NCI-H1417 (cell line): Measurements from ENCODE around the gene DTYMK.

Experiments
- DNase-seq, 3 experiments: peaks; one replicate each; lab custom pipeline; 2025; lab: John Stamatoyannopoulos, UW

Gene DTYMK

GRCh38 chr2:241706537-241706936 lies 19.9 kb upstream of the DTYMK start:
- DNase-seq, result no peak

GRCh38 chr2:241703032-241703604 lies 16.5 kb upstream of the DTYMK start:
- DNase-seq, result no peak

GRCh38 chr2:241702155-241703031 lies 15.8 kb upstream of the DTYMK start:
- DNase-seq, result peak; percentile 34 to 94 (median 93)

- peak; percentile 88 to 96 (median 90) for DNase-seq
Measured at GRCh38 chr2:241701399-241702154, 15.0 kb upstream of the DTYMK start, which contains the start of gene ING5. Gene ING5, plus strand, starts transcription at chr2:241702039. Its CDS starts 27 bp downstream, at chr2:241702066.

- DNase-seq, result no peak
Measured at GRCh38 chr2:241701149-241701398, 14.5 kb upstream of the DTYMK start.

- DNase-seq, result no peak
Measured at GRCh38 chr2:241695651-241696050, 9.0 kb upstream of the DTYMK start.

GRCh38 chr2:241692448-241692847 lies 5.8 kb upstream of the DTYMK start:
- no peak for DNase-seq

- no peak for DNase-seq
Measured at GRCh38 chr2:241690202-241690717, 3.6 kb upstream of the DTYMK start.

GRCh38 chr2:241689306-241689705 lies 2.7 kb upstream of the DTYMK start:
- DNase-seq, result no peak

GRCh38 chr2:241686324-241686649 lies 328 bp downstream of the DTYMK start:
- no peak for DNase-seq

GRCh38 chr2:241680827-241681599 lies 5.6 kb downstream of the DTYMK start:
- no peak for DNase-seq

GRCh38 chr2:241680044-241680443 lies 6.6 kb downstream of the DTYMK start:
- no peak for DNase-seq

GRCh38 chr2:241678784-241679540 lies 7.7 kb downstream of the DTYMK start:
- DNase-seq, result no peak

- DNase-seq, result no peak
Measured at GRCh38 chr2:241678307-241678706, 8.3 kb downstream of the DTYMK start.

- DNase-seq, result no peak
Measured at GRCh38 chr2:241677392-241677791, 9.2 kb downstream of the DTYMK start.

- DNase-seq, result no peak
Measured at GRCh38 chr2:241676665-241677064, 9.9 kb downstream of the DTYMK start.

GRCh38 chr2:241675885-241676284 lies 10.7 kb downstream of the DTYMK start:
- no peak for DNase-seq

- no peak for DNase-seq
Measured at GRCh38 chr2:241673797-241674725, 12.6 kb downstream of the DTYMK start.

GRCh38 chr2:241673189-241673663 lies 13.4 kb downstream of the DTYMK start:
- no peak for DNase-seq
